IMR-90 (cell line): ENCODE data around the gene HOOK1.

Experiments
- BHLHE40 ChIP-seq: fragments of 150-350 bp; IDR thresholded peaks from 2 replicates; pipeline ENCODE4 v1.6.1; 2016; ENCODE audit warnings: mild to moderate bottlenecking, low read depth, low read length
- CEBPB ChIP-seq: IDR thresholded peaks from 2 replicates; pipeline ENCODE4 v1.6.1; 2012; ENCODE audit warnings: low read depth, low read length, improper control_type of control experiment
- FOS ChIP-seq: fragments of 150-350 bp; IDR thresholded peaks from 2 replicates; pipeline ENCODE4 v1.6.1; 2016; ENCODE audit warnings: low read depth, low read length
- POLR2A ChIP-seq: IDR thresholded peaks from 2 replicates; pipeline ENCODE4 v1.6.1; 2012; ENCODE audit warnings: mild to moderate bottlenecking, low read depth, low read length
- RAD21 ChIP-seq: IDR thresholded peaks from 2 replicates; pipeline ENCODE4 v1.6.1; 2012; ENCODE audit warnings: low read length, improper control_type of control experiment
- TF ChIP-seq, protein P1 (sequence below): conservative IDR thresholded peaks from 2 replicates; pipeline ENCODE4 v1.5.1; 2012; ENCODE audit warnings: mild to moderate bottlenecking, low read depth, low read length, improper control_type of control experiment

GRCh38 chr1:59767119-59767518 lies 47.6 kb upstream of the HOOK1 start:
- TF ChIP-seq, protein P1, sequence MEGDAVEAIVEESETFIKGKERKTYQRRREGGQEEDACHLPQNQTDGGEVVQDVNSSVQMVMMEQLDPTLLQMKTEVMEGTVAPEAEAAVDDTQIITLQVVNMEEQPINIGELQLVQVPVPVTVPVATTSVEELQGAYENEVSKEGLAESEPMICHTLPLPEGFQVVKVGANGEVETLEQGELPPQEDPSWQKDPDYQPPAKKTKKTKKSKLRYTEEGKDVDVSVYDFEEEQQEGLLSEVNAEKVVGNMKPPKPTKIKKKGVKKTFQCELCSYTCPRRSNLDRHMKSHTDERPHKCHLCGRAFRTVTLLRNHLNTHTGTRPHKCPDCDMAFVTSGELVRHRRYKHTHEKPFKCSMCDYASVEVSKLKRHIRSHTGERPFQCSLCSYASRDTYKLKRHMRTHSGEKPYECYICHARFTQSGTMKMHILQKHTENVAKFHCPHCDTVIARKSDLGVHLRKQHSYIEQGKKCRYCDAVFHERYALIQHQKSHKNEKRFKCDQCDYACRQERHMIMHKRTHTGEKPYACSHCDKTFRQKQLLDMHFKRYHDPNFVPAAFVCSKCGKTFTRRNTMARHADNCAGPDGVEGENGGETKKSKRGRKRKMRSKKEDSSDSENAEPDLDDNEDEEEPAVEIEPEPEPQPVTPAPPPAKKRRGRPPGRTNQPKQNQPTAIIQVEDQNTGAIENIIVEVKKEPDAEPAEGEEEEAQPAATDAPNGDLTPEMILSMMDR = no peak
- no peak for TF ChIP-seq RAD21
- no peak for TF ChIP-seq POLR2A
- no peak for TF ChIP-seq CEBPB
- no peak for TF ChIP-seq BHLHE40
- no peak for TF ChIP-seq FOS
